ENCODE results near the gene PACRG. TPM values are rescaled to one million over a fixed set of nuclear protein-coding genes. Genes with fewer than 3 reads are reported as not detected.

The PACRG gene
- total RNA-seq, 1 donor, result 1.4 TPM

DNA sequence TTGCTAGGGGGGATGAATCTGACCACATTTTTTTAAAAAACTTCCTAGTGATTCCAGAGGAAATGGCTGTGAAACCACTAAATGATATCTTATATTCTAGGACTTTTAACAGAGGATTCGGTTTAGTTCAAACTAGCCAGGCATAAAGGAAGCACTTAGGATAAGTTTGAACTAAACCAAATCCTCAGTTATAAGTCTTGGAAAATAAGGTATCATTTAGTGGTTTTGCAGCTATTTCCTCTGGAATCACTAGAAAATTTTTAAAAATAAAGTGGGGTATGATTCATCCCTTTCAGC, 358.8 kb downstream of the PACRG start:
- DNase-seq (ENCODE audit: insufficient read length, low spot score, missing footprints), result no peak
- H3K4me2 ChIP-seq (ENCODE audit: insufficient read depth, low read length), result no peak overlapping the region

DNA sequence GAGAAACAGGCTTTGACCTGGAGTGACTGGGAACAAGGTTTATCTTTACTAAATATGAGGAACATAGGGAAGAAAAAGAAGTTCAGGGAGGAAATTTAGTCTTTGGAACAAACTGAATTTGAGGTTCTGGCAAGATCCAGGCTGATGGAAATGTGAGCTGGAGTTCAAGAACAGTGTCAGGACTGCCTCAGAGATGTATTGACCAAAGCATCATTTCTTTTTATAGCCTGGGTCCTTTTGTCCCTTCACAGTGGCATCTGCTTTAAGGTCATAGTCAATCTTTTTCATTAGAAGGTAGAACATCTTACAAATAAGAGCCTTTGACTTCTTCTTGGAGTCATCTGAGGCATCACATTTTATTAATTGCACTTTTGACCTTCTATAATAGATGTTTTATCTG, 360.2 kb downstream of the PACRG start:
- TF ChIP-seq, protein P1, sequence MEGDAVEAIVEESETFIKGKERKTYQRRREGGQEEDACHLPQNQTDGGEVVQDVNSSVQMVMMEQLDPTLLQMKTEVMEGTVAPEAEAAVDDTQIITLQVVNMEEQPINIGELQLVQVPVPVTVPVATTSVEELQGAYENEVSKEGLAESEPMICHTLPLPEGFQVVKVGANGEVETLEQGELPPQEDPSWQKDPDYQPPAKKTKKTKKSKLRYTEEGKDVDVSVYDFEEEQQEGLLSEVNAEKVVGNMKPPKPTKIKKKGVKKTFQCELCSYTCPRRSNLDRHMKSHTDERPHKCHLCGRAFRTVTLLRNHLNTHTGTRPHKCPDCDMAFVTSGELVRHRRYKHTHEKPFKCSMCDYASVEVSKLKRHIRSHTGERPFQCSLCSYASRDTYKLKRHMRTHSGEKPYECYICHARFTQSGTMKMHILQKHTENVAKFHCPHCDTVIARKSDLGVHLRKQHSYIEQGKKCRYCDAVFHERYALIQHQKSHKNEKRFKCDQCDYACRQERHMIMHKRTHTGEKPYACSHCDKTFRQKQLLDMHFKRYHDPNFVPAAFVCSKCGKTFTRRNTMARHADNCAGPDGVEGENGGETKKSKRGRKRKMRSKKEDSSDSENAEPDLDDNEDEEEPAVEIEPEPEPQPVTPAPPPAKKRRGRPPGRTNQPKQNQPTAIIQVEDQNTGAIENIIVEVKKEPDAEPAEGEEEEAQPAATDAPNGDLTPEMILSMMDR (IDR thresholded peaks at IDR 0.05; ENCODE audit: extremely low read depth, low read depth, low read length), result no peak
- Histone ChIP-seq H2AFZ (ENCODE audit: low read length) (no peak overlapping the region), H4K20me1 (ENCODE audit: insufficient read depth, low read length) (no peaks in the 10 kb centered on the region), H3K27ac (ENCODE audit: low read depth, low read length) (no peak overlapping the region), H3K4me2 (ENCODE audit: insufficient read depth, low read length) (no peak overlapping the region), H3K79me2 (ENCODE audit: insufficient read depth, low read length) (no peaks in the 10 kb centered on the region), H3K9me3 (ENCODE audit: low read depth, low read length) (no peaks in the 10 kb centered on the region), H3K4me1 (ENCODE audit: insufficient read depth, low read length) (no peaks in the 10 kb centered on the region), H3K36me3 (ENCODE audit: insufficient read depth, low read length) (no peaks in the 10 kb centered on the region), H3K4me3 (ENCODE audit: insufficient read depth, low read length) (no peak overlapping the region), H3K27me3 (ENCODE audit: insufficient read depth, low read length) (no peaks in the 10 kb centered on the region)
- no peak for DNase-seq (ENCODE audit: insufficient read length, low spot score, missing footprints)

More for the DNA sequence above, 358.8 kb downstream of the PACRG start:
- Histone ChIP-seq H3K4me1 (ENCODE audit: insufficient read depth, low read length) (no peaks in the 10 kb centered on the region), H3K27me3 (ENCODE audit: insufficient read depth, low read length) (no peaks in the 10 kb centered on the region), H3K79me2 (ENCODE audit: insufficient read depth, low read length) (no peaks in the 10 kb centered on the region), H3K9me3 (ENCODE audit: low read depth, low read length) (no peaks in the 10 kb centered on the region), H2AFZ (ENCODE audit: low read length) (no peak overlapping the region), H4K20me1 (ENCODE audit: insufficient read depth, low read length) (no peaks in the 10 kb centered on the region), H3K4me3 (ENCODE audit: insufficient read depth, low read length) (no peak overlapping the region), H3K36me3 (ENCODE audit: insufficient read depth, low read length) (no peaks in the 10 kb centered on the region), H3K27ac (ENCODE audit: low read depth, low read length) (no peak overlapping the region)
- TF ChIP-seq, protein P1 (IDR thresholded peaks at IDR 0.05; ENCODE audit: extremely low read depth, low read depth, low read length), result no peak

DNA sequence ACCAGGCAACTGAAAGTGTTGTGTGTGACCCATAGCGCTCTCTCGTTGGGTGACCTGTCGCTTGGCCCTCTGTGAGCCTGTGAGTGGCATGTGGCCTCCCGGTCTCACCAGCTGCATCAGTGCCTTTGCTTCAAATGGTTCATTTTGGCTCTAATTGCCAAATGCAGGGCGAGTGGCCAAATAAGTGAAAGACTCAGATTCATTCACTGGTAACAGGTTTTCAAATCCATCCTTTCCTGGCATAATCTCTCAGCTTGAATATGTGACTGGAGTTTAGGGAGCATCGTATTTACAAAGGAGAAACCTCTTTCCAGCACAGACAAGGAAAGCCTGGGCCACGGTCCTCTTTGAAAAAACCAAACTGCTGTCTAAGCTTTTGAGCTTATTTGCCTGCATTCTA, 365.1 kb downstream of the PACRG start:
- no peaks in the 10 kb centered on the region for H4K20me1 ChIP-seq (ENCODE audit: insufficient read depth, low read length)
- no peak for DNase-seq (ENCODE audit: insufficient read length, low spot score, missing footprints)
- H2AFZ ChIP-seq (ENCODE audit: low read length), result no peak overlapping the region
- no peak overlapping the region for H3K27ac ChIP-seq (ENCODE audit: low read depth, low read length)
- no peak overlapping the region for H3K4me3 ChIP-seq (ENCODE audit: insufficient read depth, low read length)
- H3K9me3 ChIP-seq (ENCODE audit: low read depth, low read length), result no peaks in the 10 kb centered on the region
- no peaks in the 10 kb centered on the region for H3K4me1 ChIP-seq (ENCODE audit: insufficient read depth, low read length)
- H3K36me3 ChIP-seq (ENCODE audit: insufficient read depth, low read length), result no peaks in the 10 kb centered on the region
- no peaks in the 10 kb centered on the region for H3K79me2 ChIP-seq (ENCODE audit: insufficient read depth, low read length)
- no peak overlapping the region for H3K4me2 ChIP-seq (ENCODE audit: insufficient read depth, low read length)
- no peaks in the 10 kb centered on the region for H3K27me3 ChIP-seq (ENCODE audit: insufficient read depth, low read length)
- TF ChIP-seq, protein P1 (IDR thresholded peaks at IDR 0.05; ENCODE audit: extremely low read depth, low read depth, low read length), result no peak

DNA sequence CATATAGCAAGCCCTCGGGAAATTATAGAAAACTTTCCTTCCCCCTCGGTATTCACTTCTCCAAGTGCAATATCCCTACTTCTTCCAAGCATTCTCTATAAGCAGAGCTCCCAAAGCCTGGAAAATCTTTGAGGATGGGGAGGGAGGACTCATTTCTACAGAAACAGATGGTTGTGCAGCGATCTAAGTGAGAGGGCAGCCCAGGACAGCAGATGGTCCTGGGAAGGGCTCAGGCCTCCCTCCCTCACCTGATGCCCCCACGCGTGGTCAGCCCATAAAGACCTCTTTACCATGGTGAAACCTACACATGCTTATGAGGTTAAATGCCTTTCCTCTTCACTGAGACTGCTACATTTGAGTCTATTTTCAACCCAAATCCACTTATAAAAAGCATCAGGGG, 367.1 kb downstream of the PACRG start:
- H3K4me2 ChIP-seq (ENCODE audit: insufficient read depth, low read length), result no peak overlapping the region
- no peaks in the 10 kb centered on the region for H3K79me2 ChIP-seq (ENCODE audit: insufficient read depth, low read length)
- H2AFZ ChIP-seq (ENCODE audit: low read length), result no peak overlapping the region
- no peaks in the 10 kb centered on the region for H3K36me3 ChIP-seq (ENCODE audit: insufficient read depth, low read length)
- no peaks in the 10 kb centered on the region for H4K20me1 ChIP-seq (ENCODE audit: insufficient read depth, low read length)
- no peak overlapping the region for H3K27ac ChIP-seq (ENCODE audit: low read depth, low read length)
- no peak overlapping the region for H3K4me3 ChIP-seq (ENCODE audit: insufficient read depth, low read length)
- H3K27me3 ChIP-seq (ENCODE audit: insufficient read depth, low read length), result no peaks in the 10 kb centered on the region
- DNase-seq (ENCODE audit: insufficient read length, low spot score, missing footprints), result peak; percentile 65
- no peaks in the 10 kb centered on the region for H3K4me1 ChIP-seq (ENCODE audit: insufficient read depth, low read length)
- TF ChIP-seq, protein P1 (IDR thresholded peaks at IDR 0.05; ENCODE audit: extremely low read depth, low read depth, low read length), result no peak
- no peaks in the 10 kb centered on the region for H3K9me3 ChIP-seq (ENCODE audit: low read depth, low read length)
